GM06990 (cell line): ENCODE measurements around the gene CAGE1.
"Not testable (repeated sequence)": the region's sequence is repeated elsewhere in the genome, so short reads cannot be mapped to it uniquely, and the experiment has no call there.

ENCODE experiments used
- DNase-seq: peaks from one replicate; pipeline ENCODE4 v3.0.0-alpha.2; 2011; ENCODE audit not compliant: insufficient read length; ENCODE audit errors: extremely low read depth
- H3K27me3 ChIP-seq: replicated peaks from 2 replicates; pipeline ENCODE4 v1.6.0; 2011; ENCODE audit warnings: low read length; ENCODE audit not compliant: control insufficient read depth, insufficient read depth
- H3K36me3 ChIP-seq: 2 replicates; pipeline ENCODE4 v1.5.1; 2011; ENCODE audit warnings: low read length; ENCODE audit not compliant: control insufficient read depth, insufficient read depth
- H3K4me3 ChIP-seq: replicated peaks from 2 replicates; pipeline ENCODE4 v1.5.1; 2011; ENCODE audit warnings: low read depth, mild to moderate bottlenecking, control low read depth, low read length
- TF ChIP-seq, protein P1 (sequence below): IDR thresholded peaks from 2 replicates; pipeline ENCODE4 v1.5.1; 2011; ENCODE audit warnings: low read length, control low read depth, mild to moderate bottlenecking, inconsistent platforms; ENCODE audit not compliant: insufficient read depth, poor library complexity, severe bottlenecking

Gene CAGE1

DNA sequence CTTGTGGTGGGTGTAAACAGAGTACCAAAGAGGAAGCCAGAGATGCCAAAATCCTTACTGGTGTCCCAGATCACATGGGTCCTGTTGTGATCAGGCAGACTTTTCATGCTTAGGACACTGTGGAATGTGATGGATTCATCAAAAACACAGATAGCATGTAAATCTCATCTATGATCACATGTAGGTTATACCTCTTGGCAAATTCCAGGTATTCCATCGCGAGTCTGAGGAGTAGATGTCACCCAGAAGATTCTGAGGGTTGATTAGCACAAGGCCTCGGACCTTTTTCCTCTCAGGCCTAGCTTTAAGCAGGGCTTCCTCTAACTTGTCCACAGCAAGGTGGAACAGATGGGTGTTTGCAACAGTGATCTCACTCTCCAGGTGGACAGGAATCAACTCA lies 48.3 kb downstream of the CAGE1 start:
- TF ChIP-seq, protein P1, sequence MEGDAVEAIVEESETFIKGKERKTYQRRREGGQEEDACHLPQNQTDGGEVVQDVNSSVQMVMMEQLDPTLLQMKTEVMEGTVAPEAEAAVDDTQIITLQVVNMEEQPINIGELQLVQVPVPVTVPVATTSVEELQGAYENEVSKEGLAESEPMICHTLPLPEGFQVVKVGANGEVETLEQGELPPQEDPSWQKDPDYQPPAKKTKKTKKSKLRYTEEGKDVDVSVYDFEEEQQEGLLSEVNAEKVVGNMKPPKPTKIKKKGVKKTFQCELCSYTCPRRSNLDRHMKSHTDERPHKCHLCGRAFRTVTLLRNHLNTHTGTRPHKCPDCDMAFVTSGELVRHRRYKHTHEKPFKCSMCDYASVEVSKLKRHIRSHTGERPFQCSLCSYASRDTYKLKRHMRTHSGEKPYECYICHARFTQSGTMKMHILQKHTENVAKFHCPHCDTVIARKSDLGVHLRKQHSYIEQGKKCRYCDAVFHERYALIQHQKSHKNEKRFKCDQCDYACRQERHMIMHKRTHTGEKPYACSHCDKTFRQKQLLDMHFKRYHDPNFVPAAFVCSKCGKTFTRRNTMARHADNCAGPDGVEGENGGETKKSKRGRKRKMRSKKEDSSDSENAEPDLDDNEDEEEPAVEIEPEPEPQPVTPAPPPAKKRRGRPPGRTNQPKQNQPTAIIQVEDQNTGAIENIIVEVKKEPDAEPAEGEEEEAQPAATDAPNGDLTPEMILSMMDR: no peak
- Histone ChIP-seq H3K36me3 (no peaks in the 10 kb centered on the region), H3K27me3 (no peaks in the 10 kb centered on the region), H3K4me3 (no peak overlapping the region)
- no peak for DNase-seq

DNA sequence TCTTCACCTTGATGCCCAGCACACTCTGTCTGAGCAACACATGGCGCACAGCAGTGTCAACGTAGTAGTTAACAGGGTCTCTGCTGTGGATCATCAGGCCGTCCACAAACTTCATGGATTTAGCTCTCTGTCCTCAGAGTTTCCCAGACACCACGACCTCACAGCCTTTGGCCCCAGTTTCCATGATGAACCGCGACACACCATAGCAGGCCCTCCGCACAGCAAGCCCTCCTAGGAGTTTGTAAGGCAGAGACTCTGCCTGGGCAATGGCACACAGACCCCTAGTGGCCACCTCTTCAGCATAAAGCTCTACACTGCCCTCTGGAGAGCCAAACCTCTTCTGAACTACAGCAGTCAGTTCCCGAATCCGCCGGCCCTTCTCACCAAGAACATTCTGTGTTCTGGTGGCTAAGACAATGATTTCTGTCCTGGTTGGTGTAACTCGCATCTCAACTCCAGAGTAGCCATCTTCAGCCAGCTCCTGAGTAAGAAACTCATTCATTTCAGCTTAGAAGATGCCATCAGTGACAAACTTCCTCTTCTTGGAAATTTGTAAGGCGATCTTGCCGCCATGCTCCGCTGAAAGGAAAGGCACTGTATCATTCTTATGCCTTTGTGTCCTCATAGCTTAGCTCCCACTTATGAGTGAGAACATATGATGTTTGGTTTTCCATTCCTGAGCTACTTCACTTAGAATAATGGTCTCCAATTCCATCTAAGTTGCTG lies 50.4 kb downstream of the CAGE1 start:
- H3K27me3 ChIP-seq, DNase-seq, H3K36me3 ChIP-seq, H3K4me3 ChIP-seq: not testable (repeated sequence)
- TF ChIP-seq, protein P1: peak; percentile 62

DNA sequence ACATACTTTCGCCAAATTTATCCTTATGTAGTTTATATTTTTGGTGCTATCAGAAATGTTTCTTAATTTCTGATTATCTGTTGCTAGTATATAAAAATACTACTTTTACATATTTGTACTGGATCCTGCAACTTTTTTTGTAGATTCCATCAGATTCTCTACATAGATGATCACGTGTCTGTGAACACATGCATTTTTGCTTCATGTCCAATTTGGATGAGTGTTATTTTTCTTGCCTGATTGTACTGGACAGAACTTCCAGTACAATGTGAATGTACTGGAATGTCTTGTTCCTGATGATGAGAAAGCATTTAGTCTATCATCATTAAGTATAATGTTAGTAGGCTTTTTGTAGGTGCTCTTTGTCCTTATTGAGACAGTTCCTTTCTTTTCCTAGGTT lies 51.5 kb downstream of the CAGE1 start:
- TF ChIP-seq, protein P1: no peak
- H3K27me3 ChIP-seq: no peaks in the 10 kb centered on the region
- no peak overlapping the region for H3K4me3 ChIP-seq
- DNase-seq: no peak
- H3K36me3 ChIP-seq: no peaks in the 10 kb centered on the region

DNA sequence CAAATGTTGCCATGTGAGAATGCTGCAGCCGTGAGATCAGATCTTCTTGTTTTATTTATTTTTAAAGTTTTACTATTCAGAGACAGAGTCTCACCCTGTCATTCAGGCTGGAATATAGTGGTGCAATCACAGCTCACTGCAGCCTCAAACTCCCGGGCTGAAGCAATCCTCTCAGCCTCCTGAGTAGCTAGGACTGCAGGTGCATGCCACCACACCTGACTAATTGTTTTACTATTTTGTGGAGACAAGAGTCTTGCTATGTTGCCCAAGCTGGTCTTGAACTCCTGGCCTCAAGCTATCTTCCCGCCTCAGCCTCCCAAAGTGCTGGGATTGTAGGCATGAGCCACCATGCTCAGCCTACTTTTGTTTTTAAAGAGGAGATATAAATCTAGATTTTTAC lies 54.0 kb downstream of the CAGE1 start:
- TF ChIP-seq, protein P1: no peak
- Histone ChIP-seq H3K4me3 (no peak overlapping the region), H3K36me3 (no peaks in the 10 kb centered on the region), H3K27me3 (no peaks in the 10 kb centered on the region)
- DNase-seq: no peak

DNA sequence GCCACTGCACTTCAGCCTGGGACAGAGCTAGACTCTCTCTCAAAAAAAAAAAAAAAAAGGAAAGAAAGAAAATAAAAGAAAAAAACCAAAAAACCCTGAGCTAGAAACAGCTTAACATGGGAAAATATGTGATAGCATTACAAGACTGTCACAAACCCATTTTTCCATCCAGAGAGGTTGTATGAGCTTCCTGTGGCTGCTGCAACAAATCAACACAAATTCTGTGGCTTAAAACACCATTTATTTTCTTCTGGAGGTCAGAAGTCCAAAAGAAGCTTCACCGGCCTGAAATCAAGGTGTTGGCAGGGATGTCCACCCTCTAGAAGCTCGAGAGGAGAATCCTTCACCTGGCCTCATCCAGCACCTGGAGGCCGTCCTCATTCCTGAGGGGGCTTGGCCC lies 54.9 kb downstream of the CAGE1 start:
- DNase-seq: no peak
- Histone ChIP-seq H3K27me3 (no peaks in the 10 kb centered on the region), H3K36me3 (no peaks in the 10 kb centered on the region), H3K4me3 (no peak overlapping the region)
- TF ChIP-seq, protein P1: no peak
